ENCODE data around the gene FANCE. TPM values are rescaled to one million over a fixed set of nuclear protein-coding genes. Genes with fewer than 3 reads are reported as not detected.
"Not testable (repeated sequence)": the region's sequence is repeated elsewhere in the genome, so short reads cannot be mapped to it uniquely, and the experiment has no call there.

FANCE gene
- total RNA-seq, 1 donor from 2014 or later, result 2.0 TPM

GRCh38 chr6:35496841-35497570, 44.9 kb downstream of the FANCE start, which contains the start of gene TEAD3:
Gene TEAD3 (minus strand): TSS chr6:35497079.
- no peak for DNase-seq (ENCODE audit: low read depth)

DNA sequence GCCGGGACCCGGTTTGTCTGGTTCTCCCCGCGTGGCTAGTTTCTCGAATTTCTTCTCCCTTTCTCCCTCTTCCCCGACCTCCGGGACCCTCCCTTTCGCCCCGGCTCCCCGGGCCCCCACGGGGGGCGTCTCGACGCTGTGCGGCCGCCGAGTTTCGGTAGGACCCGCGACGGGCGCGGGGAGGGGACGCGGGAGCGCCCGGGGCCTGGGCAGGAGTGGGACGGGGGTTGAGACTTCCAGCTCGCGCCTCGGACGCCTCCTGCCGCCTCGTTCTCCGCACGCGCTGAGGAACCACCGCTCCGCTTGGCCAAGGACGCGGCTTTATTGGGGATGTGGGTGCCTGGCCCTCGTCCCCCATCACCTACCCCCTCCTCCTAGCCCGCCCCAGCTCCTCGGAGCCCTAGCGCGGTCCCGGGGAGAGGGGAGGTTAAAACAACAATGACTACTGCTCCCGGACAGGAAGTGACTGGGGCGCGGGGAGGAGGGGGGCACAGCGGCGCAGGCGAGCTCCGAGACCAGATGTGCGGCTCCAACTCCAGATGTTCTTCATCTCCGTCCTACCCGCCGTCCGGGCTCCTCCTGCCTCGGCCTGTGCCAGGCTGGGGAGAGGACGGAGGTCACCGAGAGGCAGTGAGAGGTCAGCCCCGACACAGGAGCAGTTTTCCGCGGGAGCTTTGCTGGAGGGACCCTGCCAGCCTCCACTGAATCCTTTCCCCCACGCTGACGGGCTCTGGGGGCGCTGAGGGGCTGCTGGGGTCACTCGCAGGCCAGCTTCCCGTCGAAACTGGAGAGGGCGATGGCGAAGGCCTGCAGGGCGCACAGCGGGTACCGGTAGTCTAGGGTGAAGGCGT, 45.7 kb downstream of the FANCE start:
- no peak for DNase-seq (ENCODE audit: low read depth)

- no peak for DNase-seq (ENCODE audit: low read depth)
These were observed 46.4 kb downstream of the FANCE start for GRCh38 chr6:35498422-35499067.

- no peak for DNase-seq (ENCODE audit: low read depth)
These were observed 47.2 kb downstream of the FANCE start for GRCh38 chr6:35499372-35499771.

DNA sequence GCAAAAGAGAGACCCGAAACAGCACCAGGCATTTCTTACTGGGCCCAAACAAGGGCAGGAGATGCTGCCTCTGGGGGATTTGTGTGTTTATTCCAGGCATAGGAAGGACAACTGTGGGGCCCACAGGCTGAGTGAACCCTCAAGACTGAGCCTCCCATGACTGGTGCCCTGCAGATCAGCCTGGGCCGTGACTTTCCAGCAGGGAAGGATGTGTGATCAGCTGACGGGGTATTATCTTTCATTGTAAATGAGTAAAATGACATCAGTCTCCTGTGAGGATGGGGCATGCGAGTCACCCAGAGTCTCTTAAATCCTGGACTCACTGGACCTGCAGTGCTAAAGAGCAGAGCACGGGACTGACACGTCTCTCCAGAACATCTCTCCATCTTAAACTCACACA, 48.6 kb downstream of the FANCE start:
- DNase-seq (ENCODE audit: low read depth), result no peak

DNA sequence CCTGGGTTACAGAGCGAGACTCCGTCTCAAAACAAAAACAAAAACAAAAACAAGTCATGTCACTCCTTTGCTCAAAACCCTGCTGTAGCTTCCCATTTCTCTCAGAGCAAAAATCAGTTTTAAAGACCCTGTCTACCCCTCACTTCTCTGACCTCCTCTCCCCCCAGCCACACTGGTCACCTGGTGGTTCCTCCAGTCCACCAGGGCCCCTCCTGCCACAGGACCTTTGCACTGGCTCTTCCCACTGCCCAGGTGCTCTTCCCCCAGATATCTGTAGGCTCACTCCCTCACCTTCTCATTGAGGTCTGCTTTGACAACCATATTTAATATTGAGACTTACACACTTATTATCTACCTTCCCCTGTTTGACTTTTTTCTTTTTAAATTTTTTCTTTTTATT, 49.6 kb downstream of the FANCE start:
- no peak for DNase-seq (ENCODE audit: low read depth)

GRCh38 chr6:35503534-35503933, 51.4 kb downstream of the FANCE start:
- DNase-seq (ENCODE audit: low read depth), result no peak

GRCh38 chr6:35505999-35506412, 53.9 kb downstream of the FANCE start:
- DNase-seq (ENCODE audit: low read depth), result no peak

GRCh38 chr6:35506536-35506935, 54.4 kb downstream of the FANCE start:
- no peak for DNase-seq (ENCODE audit: low read depth)

DNA sequence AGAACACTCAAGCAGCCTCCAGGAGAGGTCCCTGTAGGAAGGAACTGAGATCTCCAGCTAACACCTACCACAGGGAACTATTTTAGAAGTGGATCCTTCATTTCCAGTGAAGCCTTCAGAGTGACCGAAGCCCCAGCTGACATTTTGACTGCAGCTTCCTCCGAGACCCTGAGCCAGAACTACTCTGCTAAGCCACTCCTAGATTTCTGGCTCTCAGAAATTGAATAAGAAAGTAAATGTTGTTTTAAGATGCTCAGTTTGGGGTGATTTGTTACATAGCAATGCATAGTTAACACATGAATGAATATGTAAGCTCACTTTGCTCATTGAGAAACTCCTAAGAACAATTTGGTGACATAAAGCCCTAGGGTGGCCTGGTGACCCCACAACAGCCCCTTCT, 55.1 kb downstream of the FANCE start:
- DNase-seq (ENCODE audit: low read depth), result no peak

GRCh38 chr6:35508027-35508426, 55.9 kb downstream of the FANCE start:
- no peak for DNase-seq (ENCODE audit: low read depth)

- no peak for DNase-seq (ENCODE audit: low read depth)
These were observed 56.4 kb downstream of the FANCE start for GRCh38 chr6:35508542-35508941.

DNA sequence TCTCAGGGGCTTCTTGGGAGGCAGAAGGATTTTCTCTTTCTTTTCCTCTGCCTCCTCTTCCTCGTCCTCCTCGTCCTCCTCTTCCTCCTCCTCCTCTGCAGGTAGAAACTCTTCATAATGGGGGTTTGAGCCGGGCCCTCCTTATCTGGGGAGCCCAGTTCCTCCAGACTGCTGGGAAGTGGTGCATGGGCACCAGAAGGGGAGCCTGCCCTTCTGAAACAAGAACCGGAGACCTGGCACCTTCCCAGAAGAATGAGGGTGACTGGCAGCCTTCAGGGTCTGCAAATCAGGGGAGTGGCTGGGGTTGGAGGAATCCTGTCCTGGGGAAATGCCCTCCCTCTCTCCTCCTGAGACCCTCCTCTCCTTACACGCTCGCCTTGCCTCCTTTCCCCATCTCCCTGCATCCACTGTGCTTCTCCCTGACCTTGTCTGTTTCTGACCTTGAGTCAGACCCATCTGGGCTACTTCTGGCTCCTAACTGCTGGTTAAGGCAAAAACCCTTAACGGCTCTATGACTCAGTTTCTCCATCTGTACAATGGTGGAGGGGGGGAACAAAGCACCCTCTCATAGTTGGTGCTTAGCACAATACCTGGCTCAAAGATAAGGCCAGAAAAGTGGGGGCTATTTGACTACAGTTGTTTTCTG, 58.9 kb downstream of the FANCE start:
- no peak for DNase-seq (ENCODE audit: low read depth)

DNA sequence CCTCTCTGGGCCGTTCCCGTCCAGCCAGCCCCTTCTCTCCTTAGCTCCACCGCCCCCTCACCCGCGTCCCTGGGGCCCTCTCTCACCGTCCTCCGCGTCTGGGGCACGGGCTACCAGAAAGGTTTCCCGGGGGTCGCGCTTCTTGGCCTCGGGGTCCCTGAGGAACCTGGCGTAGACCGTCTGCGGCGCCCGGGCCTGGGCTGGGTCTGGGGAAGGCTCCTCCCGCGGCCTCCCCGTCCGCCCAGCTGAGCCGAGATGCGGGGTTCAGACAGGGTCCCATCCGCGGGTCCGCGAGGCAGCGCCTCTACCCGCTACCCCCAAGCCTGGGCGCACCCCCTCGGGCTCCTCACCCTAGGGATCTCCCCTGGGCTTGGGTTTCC, 59.4 kb downstream of the FANCE start:
- no peak for DNase-seq (ENCODE audit: low read depth)

GRCh38 chr6:35512006-35512405, 59.9 kb downstream of the FANCE start:
- no peak for DNase-seq (ENCODE audit: low read depth)

GRCh38 chr6:35512740-35513139, 60.6 kb downstream of the FANCE start, which contains the start of gene TULP1:
Gene TULP1 (minus strand): TSS chr6:35512896. CDS start chr6:35512858, 38 bp downstream.
- no peak for DNase-seq (ENCODE audit: low read depth)

DNA sequence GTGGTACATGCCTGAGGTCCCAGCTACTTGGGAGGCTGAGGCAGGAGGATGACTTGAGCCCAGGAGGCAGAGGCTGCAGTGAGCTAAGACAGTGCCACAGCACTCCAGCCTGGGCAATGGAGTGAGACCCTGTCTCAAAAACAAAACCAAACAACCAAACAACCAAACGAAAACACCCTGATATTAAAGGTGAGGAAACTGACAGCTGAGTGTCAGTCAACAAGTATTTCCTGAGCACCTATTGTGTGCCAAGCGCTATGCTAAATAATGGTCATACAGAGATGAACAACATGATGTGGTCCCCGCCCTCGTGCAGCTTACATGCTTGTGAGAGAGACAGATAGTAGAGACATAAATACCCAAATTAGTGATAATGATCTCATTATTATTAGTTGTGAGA, 62.4 kb downstream of the FANCE start:
- DNase-seq (ENCODE audit: low read depth), result no peak

GRCh38 chr6:35515939-35516338, 63.8 kb downstream of the FANCE start:
- not testable (repeated sequence) for DNase-seq (ENCODE audit: low read depth)

All from renal cortical epithelial cell (primary cell).